DMS114 treated with DMSO at 0.1 percent for 48 hours (cell line): ENCODE results near the gene OR2H1.
"Not testable (repeated sequence)": the region's sequence is repeated elsewhere in the genome, so short reads cannot be mapped to it uniquely, and the experiment has no call there.

ENCODE experiments used
- DNase-seq: peaks from one replicate; lab custom pipeline; 2025; ENCODE audit not compliant: unreplicated experiment; lab: John Stamatoyannopoulos, UW

Gene OR2H1

DNA sequence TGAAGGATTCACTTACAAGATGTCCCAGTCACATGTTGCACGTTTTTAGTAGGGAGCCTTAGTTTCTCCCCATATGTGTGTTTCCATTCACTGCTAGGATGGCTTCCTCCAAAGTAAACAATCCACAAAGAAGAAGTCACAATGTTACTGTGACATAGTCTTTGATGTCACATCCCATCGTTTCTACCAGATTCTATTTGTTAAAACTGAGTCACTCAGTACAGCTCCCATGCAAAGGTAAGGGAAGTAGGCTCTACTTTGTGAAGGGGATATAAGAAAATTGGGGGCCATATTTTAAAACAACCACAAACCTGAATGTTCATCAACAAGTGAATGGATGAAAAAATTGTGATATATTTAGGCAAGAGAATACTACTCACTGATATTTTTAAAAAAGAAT is at the start of gene OR2H1, which contains the start of gene OR11A1:
TSS of gene OR2H1 (plus strand) at position 185 of the 400 bp plus-strand sequence. CDS start 4,615 bp downstream, outside the sequence.
TSS of gene OR11A1 (minus strand) at position 101 of the 400 bp plus-strand sequence. CDS start 29,430 bp downstream, outside the sequence.
- DNase-seq = no peak

GRCh38 chr6:29414588-29414987 is 42.4 kb upstream of the OR2H1 start, which contains the start of gene OR12D1:
TSS of gene OR12D1 (plus strand) at chr6:29414928.
- no peak for DNase-seq

GRCh38 chr6:29419516-29419915 is 37.4 kb upstream of the OR2H1 start:
- DNase-seq = no peak

DNA sequence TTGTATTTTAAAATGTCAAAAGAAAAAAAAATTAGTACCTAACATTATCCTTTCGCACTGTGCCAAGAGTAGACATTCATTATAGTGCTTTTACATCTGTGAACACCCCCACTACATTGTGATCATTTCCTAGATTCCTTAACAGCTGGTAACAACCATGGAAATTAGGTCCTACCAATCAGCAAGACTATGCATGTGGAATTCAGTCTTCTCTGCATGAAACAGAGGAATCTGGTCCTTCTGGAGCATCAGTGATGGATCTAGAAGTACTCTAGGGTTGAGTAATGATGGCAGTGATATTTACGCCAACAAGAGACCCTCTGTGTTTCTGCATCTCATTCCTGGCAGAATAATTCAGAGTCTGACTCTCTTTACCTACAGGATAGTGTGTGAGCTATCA is 32.8 kb upstream of the OR2H1 start:
- no peak for DNase-seq

DNA sequence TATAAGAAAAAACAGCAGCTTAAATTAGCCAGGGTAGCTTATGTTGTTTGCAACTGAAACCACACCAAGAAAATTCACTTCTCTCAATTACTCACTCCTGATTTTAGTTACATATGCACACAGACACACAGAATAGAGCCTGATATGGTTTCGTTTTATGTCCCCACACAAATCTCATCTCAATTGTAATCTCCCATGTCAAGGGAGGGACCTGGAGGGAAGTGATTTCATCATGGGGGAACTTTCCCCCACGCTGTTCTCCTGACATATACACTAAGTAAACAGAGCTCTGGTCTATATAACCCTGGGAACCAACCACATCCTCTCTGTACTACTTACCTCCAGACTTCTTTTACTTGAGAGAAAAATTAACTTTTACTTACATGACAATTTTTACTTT is 32.4 kb upstream of the OR2H1 start:
- no peak for DNase-seq

DNA sequence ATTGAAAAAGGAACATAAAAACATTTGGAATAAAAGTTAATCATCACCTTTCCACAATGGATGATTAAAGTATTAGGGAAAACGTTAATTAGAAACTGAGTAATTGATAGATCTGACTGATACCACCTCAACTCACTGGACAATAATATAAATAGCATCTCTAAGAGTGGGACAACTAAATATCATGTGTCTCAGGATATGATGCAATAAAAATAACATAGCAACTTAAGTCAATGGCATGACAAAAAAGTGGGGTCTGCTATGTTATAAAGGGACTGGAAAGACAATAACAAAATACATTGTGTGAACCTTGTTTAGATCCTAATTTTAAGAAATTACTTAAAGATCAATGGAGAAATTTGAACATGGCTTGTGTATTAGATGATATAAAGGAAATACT is 31.9 kb upstream of the OR2H1 start:
- no peak for DNase-seq

- DNase-seq = no peak
These were observed 30.3 kb upstream of the OR2H1 start for GRCh38 chr6:29426654-29427053.

GRCh38 chr6:29436730-29437129 is 20.2 kb upstream of the OR2H1 start:
- not testable (repeated sequence) for DNase-seq

DNA sequence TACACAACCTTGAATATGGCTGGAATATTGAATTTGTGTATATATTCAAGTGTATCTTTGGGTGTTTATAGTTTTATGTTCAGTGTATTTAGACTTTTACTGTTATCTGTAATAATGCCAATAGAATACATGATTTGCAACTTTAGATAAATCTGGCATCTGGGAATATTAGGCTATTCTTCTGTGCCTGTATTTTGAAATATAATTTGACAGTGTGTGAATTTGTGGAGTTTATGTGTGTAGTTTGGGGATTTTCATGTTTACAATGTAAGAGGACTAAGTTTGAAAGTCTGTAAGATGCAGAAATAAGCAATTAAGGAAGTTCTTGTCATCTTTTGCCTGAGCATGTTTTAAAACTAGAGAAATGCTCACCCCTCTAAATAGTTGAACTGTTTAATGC is 17.9 kb upstream of the OR2H1 start, which contains the start of gene OR10C1:
TSS of gene OR10C1 (plus strand) at position 301 of the 400 bp plus-strand sequence. CDS start 710 bp downstream, outside the sequence.
- no peak for DNase-seq

GRCh38 chr6:29442719-29443118 is 14.2 kb upstream of the OR2H1 start:
- DNase-seq = no peak

DNA sequence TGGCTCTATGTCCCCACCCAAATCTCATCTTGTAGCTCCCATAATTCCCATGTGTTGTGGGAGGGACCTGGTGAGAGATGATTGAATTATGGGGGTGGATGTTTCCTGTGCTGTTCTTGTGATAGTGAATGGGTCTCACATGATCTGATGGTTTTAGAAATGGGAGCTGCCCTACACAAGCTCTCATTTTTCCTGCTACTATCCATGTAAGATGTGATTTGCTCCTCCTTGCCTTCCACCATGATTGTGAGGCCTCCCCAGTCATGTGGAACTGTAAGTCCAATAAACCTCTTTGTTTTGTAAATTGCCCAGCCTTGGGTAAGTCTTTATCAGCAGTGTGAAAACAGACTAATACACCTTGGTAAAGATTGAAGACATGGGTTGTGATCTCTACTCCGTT is 12.9 kb upstream of the OR2H1 start:
- DNase-seq = not testable (repeated sequence)

GRCh38 chr6:29447670-29448069 is 9.3 kb upstream of the OR2H1 start:
- DNase-seq = no peak

- no peak for DNase-seq
These were observed 5.3 kb upstream of the OR2H1 start for GRCh38 chr6:29451471-29452193.

GRCh38 chr6:29461021-29461814 is 4.3 kb downstream of the OR2H1 start:
- DNase-seq = no peak

GRCh38 chr6:29462022-29462421 is 5.1 kb downstream of the OR2H1 start:
- DNase-seq = no peak

- no peak for DNase-seq
These were observed 8.3 kb downstream of the OR2H1 start for GRCh38 chr6:29465279-29465678.

GRCh38 chr6:29465801-29466200 is 8.8 kb downstream of the OR2H1 start:
- no peak for DNase-seq

GRCh38 chr6:29466241-29466640 is 9.3 kb downstream of the OR2H1 start:
- DNase-seq = no peak

- DNase-seq = no peak
These were observed 18.0 kb downstream of the OR2H1 start for GRCh38 chr6:29474996-29475395.

- DNase-seq = no peak
These were observed 21.0 kb downstream of the OR2H1 start for GRCh38 chr6:29477923-29478450.

DNA sequence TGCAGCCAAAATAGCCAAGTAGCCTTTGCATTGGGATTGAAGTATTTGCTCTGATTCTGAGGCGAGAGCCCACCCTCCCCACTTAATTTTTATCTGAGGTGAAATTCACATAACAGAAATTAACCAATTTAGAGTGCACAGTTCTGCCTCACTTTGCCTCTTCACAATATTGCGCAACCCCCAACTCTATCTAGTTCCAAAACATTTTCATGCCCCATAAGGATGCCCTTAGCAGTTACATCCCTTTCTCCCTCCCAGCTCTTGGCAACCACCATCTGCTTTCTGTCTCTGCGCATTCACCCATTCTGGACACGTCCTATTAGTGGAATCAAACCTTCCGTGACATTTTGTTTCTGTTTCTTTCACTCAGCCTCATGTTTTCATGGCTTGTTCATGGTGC is 21.8 kb downstream of the OR2H1 start:
- DNase-seq = no peak

DNA sequence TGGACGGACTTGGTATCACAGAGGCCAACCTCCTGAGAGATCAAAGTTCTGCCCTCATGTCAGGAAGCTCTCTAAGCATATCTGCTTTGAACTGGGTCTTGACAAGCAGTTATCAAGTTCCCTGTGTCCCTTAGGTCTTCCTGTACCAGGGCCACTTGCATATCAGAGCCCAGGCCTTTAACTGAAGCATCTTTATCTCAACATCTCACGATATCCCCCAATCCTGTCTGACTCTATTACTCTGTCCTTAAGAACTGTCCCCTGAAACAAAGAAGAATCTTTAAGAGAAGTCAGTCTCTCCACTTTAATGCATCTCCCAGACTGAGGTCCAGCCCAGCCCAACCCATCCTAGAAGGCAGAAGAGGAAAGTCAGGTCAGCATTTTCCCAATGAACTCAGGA is 22.6 kb downstream of the OR2H1 start:
- DNase-seq = no peak
